ENCODE data around the gene NID1.
A peak's percentile ranks its signal among the peaks of the same experiment; 100 is the strongest.

Gene NID1

DNA sequence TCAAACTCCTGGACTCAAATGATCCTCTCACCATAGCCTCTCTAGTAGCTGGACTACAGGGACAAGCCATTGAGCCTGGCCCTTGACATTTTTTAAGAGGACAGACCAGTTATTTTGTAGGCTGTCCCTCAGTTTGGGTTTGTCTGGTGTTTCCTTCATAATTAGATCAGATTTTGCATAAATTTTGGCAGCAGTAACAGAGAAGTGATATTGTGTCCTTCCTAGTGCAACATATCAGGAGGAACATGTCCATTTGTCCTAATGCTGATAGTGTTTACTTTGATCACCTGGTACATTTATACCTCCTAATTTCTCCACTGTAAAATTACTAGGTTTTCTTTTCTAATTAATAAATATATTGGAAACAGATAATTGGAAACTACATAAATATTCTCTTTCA is 5.9 kb upstream of the NID1 start:
- H3K4me3 ChIP-seq (ENCODE audit: low read depth, low read length) = no peak overlapping the region
- no peak for TF ChIP-seq CTCF (IDR thresholded peaks at IDR 0.05; ENCODE audit: low read depth, low read length)

GRCh38 chr1:236069796-236070195 is 4.9 kb upstream of the NID1 start:
- H3K4me3 ChIP-seq (ENCODE audit: low read depth, low read length) = no peak overlapping the region
- TF ChIP-seq CTCF (IDR thresholded peaks at IDR 0.05; ENCODE audit: low read depth, low read length) = no peak

- TF ChIP-seq CTCF (IDR thresholded peaks at IDR 0.05; ENCODE audit: low read depth, low read length) = no peak
- no peak overlapping the region for H3K4me3 ChIP-seq (ENCODE audit: low read depth, low read length)
These were observed 3.1 kb upstream of the NID1 start for GRCh38 chr1:236067854-236068454.

GRCh38 chr1:236066828-236067386 is 2.0 kb upstream of the NID1 start:
- no peak overlapping the region for H3K4me3 ChIP-seq (ENCODE audit: low read depth, low read length)
- TF ChIP-seq CTCF (IDR thresholded peaks at IDR 0.05; ENCODE audit: low read depth, low read length) = no peak

GRCh38 chr1:236066054-236066453 is 1.2 kb upstream of the NID1 start:
- TF ChIP-seq CTCF (IDR thresholded peaks at IDR 0.05; ENCODE audit: low read depth, low read length) = no peak
- no peak overlapping the region for H3K4me3 ChIP-seq (ENCODE audit: low read depth, low read length)

GRCh38 chr1:236065509-236066005 is 667 bp upstream of the NID1 start:
- H3K4me3 ChIP-seq (ENCODE audit: low read depth, low read length) = peak overlapping the region; percentile 83
- no peak for TF ChIP-seq CTCF (IDR thresholded peaks at IDR 0.05; ENCODE audit: low read depth, low read length)

DNA sequence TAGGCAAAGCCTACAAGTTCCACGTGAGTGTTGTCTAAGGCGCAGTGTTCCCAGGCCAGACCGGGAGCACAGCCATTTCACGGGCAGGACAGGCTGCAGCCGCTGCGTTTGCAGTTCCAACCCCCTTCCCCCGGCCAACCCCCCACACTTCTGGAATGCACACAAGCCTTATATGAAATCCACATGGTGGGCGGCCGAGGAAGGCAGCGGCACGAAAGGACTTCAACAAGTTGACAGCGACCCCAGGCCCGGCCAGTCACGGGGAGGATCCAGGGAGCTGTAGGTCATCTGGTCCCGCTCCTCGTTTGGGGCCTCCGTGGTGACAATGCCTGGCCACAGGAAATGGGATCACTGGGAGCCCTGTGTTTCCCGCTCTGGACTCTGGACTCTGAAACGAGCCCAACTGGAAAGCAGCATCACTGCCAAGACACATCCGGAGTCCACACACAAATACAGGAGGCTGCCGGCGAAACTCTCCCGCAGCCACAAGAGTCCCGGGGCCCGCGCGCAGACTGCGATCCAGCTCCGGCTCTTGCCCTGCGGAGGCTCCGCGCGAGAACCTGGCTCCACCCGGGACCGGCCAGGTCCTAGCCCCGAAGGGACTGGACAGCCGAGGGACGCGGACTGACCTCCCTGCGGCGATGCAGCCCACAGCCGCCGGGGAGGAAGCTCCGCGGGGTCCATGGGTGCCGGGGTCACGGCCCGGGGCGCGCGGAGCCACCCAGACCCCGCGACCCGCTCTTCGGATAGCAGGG is 794 bp downstream of the NID1 start:
- H3K4me3 ChIP-seq (ENCODE audit: low read depth, low read length) = peak overlapping the region; percentile 83
- no peak for TF ChIP-seq CTCF (IDR thresholded peaks at IDR 0.05; ENCODE audit: low read depth, low read length)

All from WI38 (cell line).